ENCODE measurements around the gene OSBPL2. TPM values are rescaled to one million over a fixed set of nuclear protein-coding genes. Genes with fewer than 3 reads are reported as not detected.

The OSBPL2 gene
- total RNA-seq, 1 donor from 2014 or later, result 55.3 TPM

DNA sequence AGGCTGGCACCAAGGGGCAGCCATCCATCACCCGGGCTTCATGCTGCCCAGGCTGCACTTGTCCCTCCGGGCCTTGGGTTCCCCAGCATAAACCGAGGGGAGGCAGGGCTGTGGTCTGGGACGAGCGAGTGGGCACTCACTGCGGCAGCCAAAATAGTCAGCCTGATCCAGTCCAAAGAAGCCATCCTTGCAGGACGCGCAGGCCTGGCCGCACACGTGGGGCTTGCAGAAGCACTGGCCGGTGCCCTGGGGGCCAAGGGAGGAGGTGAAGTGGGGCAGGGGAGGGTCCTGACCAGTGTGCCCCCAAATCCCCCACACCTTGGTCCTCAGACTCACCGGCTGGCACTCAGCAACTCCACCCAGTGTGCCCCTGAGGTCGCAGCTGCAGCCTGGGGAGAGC is 96.6 kb downstream of the OSBPL2 start:
- H3K4me1 ChIP-seq, result no peaks in the 10 kb centered on the region
- peaks cover 84% of the 10 kb centered on the region for H3K36me3 ChIP-seq
- TF ChIP-seq, protein P1, sequence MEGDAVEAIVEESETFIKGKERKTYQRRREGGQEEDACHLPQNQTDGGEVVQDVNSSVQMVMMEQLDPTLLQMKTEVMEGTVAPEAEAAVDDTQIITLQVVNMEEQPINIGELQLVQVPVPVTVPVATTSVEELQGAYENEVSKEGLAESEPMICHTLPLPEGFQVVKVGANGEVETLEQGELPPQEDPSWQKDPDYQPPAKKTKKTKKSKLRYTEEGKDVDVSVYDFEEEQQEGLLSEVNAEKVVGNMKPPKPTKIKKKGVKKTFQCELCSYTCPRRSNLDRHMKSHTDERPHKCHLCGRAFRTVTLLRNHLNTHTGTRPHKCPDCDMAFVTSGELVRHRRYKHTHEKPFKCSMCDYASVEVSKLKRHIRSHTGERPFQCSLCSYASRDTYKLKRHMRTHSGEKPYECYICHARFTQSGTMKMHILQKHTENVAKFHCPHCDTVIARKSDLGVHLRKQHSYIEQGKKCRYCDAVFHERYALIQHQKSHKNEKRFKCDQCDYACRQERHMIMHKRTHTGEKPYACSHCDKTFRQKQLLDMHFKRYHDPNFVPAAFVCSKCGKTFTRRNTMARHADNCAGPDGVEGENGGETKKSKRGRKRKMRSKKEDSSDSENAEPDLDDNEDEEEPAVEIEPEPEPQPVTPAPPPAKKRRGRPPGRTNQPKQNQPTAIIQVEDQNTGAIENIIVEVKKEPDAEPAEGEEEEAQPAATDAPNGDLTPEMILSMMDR (IDR thresholded peaks at IDR 0.05; ENCODE audit: borderline replicate concordance), result no peak
- no peak overlapping the region for H3K27ac ChIP-seq (replicated peaks)
- intact Hi-C loops (cut with micrococcal nuclease), result no loop called here
- no peak overlapping the region for H3K4me3 ChIP-seq
- no peaks in the 10 kb centered on the region for H3K27me3 ChIP-seq (ENCODE audit: low read depth)
- no peak for DNase-seq
- H3K9me3 ChIP-seq (replicated peaks), result no peaks in the 10 kb centered on the region

DNA sequence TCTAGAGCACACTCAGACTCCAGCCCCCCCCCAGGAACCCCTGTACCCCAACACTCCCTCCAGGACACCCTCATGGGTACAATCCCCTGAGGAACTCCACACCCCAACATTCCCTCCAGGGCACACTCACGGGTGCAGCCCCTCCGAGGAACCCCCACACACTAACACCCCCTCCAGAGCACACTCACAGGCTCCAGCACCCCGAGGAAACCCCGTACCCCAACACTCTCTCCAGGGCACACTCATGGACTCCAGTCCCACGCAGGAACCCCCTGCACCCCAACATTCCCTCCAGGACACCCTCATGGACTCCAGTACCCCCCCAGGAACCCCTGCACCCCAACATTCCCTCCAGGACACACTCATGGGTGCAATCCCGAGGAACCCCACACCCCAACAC is 97.2 kb downstream of the OSBPL2 start:
- Histone ChIP-seq H3K4me3 (no peak overlapping the region), H3K36me3 (peaks cover 84% of the 10 kb centered on the region), H3K4me1 (no peaks in the 10 kb centered on the region), H3K27me3 (ENCODE audit: low read depth) (no peaks in the 10 kb centered on the region), H3K9me3 (replicated peaks) (no peaks in the 10 kb centered on the region), H3K27ac (replicated peaks) (no peak overlapping the region)
- intact Hi-C loops (cut with micrococcal nuclease), result no loop called here
- TF ChIP-seq, protein P1 (IDR thresholded peaks at IDR 0.05; ENCODE audit: borderline replicate concordance), result no peak
- DNase-seq, result no peak

DNA sequence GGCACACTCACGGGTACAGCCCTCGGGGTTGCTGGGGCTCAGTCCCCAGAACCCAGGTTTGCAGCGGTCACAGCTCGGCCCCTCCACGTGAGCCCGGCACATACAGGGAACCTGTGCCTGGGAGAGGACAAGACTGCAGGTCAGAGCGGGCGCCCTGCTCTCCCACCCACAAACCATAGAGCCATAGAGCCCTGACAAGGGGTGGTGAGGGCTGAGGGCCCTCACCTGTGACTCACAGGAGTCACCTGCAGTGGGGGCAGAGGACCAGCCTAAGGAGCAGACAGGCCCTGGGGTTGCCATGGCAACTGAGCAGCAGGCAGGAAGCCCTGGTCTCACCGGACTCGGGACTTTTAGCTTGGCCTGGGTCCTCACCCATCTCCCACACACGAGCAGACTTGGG is 98.0 kb downstream of the OSBPL2 start:
- no peak overlapping the region for H3K27ac ChIP-seq (replicated peaks)
- no peak overlapping the region for H3K4me3 ChIP-seq
- TF ChIP-seq, protein P1 (IDR thresholded peaks at IDR 0.05; ENCODE audit: borderline replicate concordance), result no peak
- intact Hi-C loops (cut with micrococcal nuclease), result no loop called here
- H3K9me3 ChIP-seq (replicated peaks), result no peaks in the 10 kb centered on the region
- H3K27me3 ChIP-seq (ENCODE audit: low read depth), result no peaks in the 10 kb centered on the region
- peaks cover 86% of the 10 kb centered on the region for H3K36me3 ChIP-seq
- no peak for DNase-seq
- no peaks in the 10 kb centered on the region for H3K4me1 ChIP-seq

DNA sequence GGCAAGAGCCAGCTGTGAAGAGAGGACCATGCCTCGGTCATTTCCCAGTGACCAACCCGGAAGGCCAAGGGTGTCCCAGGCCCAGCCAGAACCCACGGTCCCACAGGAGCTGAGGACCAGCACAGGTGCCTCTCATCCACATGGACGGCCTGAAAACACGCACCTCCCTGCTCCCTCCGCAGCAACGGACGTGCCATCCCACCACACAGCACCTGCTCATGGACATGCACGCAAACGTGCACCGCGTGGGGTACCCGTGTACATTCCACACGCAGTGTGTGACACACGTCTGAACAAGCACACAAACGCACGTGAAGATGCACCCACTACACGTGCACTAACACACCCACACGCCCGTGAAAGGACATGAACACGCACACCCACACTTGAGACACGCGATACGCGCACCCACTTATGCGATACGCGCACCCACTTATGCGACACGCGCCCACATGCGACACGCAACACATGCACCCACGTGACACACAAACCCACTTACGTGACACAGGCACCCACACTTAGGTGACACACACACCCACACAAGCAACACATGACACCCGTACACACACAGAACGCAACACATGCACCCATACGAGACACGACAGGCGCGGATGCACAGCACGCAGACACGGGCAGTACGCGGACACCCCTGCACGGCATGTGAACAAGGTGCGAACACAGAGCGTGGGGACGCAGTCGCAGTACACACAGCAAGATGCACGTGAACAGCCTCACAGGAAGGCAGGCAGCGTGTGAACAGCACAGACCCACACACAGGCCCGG is 98.6 kb downstream of the OSBPL2 start:
- TF ChIP-seq, protein P1 (IDR thresholded peaks at IDR 0.05; ENCODE audit: borderline replicate concordance), result no peak
- DNase-seq, result no peak
- intact Hi-C loops (cut with micrococcal nuclease), result no loop called here
- no peak overlapping the region for H3K27ac ChIP-seq (replicated peaks)
- no peaks in the 10 kb centered on the region for H3K4me1 ChIP-seq
- H3K9me3 ChIP-seq (replicated peaks), result no peaks in the 10 kb centered on the region
- H3K4me3 ChIP-seq, result no peak overlapping the region
- peaks cover 86% of the 10 kb centered on the region for H3K36me3 ChIP-seq
- no peaks in the 10 kb centered on the region for H3K27me3 ChIP-seq (ENCODE audit: low read depth)

DNA sequence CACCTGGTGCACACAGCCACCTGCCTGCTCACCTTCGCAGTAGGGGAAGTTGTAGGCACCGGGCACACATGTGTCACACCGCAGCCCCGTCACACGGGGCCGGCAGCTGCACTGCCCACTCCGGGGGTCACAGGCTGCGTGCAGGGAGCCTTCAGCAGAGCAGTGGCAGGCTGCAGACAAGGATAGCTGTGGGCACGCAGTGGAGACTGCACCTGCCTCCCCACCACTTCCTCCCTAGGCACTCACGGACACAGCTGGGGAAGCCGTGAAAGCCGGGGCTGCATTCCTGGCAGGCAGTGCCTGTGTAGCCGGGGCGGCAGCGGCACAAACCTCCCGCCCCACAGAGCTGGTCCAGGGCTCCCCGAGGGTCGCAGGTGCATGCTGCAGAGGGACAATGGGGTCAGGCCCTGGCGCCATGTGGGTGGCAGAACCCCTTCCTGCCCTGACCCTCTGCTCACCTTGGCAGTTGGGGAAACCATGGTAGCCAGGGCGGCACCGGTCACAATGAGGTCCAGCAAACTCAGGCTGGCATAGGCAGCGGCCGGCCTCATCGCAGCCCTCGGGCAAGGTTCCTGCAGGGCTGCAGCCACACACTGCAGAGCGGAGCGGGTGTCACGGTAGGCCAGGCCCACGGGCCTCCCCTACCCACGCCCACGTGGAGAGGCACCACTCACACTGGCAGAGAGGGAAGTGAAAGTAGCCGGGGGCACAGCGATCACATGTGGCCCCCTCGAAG is 99.4 kb downstream of the OSBPL2 start:
- Histone ChIP-seq H3K4me3 (no peak overlapping the region), H3K27me3 (ENCODE audit: low read depth) (no peaks in the 10 kb centered on the region), H3K9me3 (replicated peaks) (no peaks in the 10 kb centered on the region), H3K4me1 (no peaks in the 10 kb centered on the region), H3K36me3 (peaks cover 85% of the 10 kb centered on the region), H3K27ac (replicated peaks) (no peak overlapping the region)
- TF ChIP-seq, protein P1 (IDR thresholded peaks at IDR 0.05; ENCODE audit: borderline replicate concordance), result no peak
- intact Hi-C loops (cut with micrococcal nuclease), result no loop called here
- no peak for DNase-seq

All from left ventricle myocardium inferior (tissue), 1 donor.